Smooth muscle cell (in vitro differentiated cells): Measurements from ENCODE around the gene PNMA6A. TPM values are rescaled to one million over a fixed set of nuclear protein-coding genes. Genes with fewer than 3 reads are reported as not detected.
"Not testable (repeated sequence)": the region's sequence is repeated elsewhere in the genome, so short reads cannot be mapped to it uniquely, and the experiment has no call there.

ENCODE experiments used
- DNase-seq: peaks from one replicate; lab custom pipeline; 2025; ENCODE audit not compliant: unreplicated experiment; lab: John Stamatoyannopoulos, UW
- H2AFZ ChIP-seq: fragments of 200-600 bp; sonication (generic); 2 replicates; pipeline ENCODE4 v1.6.0; 2016; ENCODE audit warnings: antibody characterized with exemption, low read depth, mild to moderate bottlenecking
- H3F3A ChIP-seq: fragments of 200-600 bp; sonication (generic); 2 replicates; pipeline ENCODE4 v1.6.0; 2017; ENCODE audit warnings: antibody characterized with exemption, low read depth
- H3K27ac ChIP-seq: fragments of 200-600 bp; sonication (generic); 2 replicates; pipeline ENCODE4 v1.5.1; 2016; ENCODE audit warnings: low read depth, mild to moderate bottlenecking
- H3K27me3 ChIP-seq: fragments of 200-600 bp; sonication (generic); 2 replicates; pipeline ENCODE4 v1.6.1; 2016; ENCODE audit warnings: low read depth, mild to moderate bottlenecking
- H3K36me3 ChIP-seq: fragments of 200-600 bp; sonication (generic); 2 replicates; pipeline ENCODE4 v1.5.1; 2016; ENCODE audit warnings: low read depth
- H3K4me1 ChIP-seq: fragments of 200-600 bp; sonication (generic); 2 replicates; pipeline ENCODE4 v1.5.1; 2016; ENCODE audit warnings: low read depth
- H3K4me2 ChIP-seq: fragments of 200-600 bp; sonication (generic); 2 replicates; pipeline ENCODE4 v1.6.0; 2016; ENCODE audit warnings: mild to moderate bottlenecking
- H3K4me3 ChIP-seq: fragments of 200-600 bp; sonication (generic); 2 replicates; pipeline ENCODE4 v1.5.1; 2016; ENCODE audit warnings: mild to moderate bottlenecking
- H3K79me2 ChIP-seq: fragments of 200-600 bp; sonication (generic); 2 replicates; pipeline ENCODE4 v1.6.0; 2016; ENCODE audit warnings: low read depth, mild to moderate bottlenecking
- H3K9ac ChIP-seq: fragments of 200-600 bp; sonication (generic); 2 replicates; pipeline ENCODE4 v1.6.0; 2016; ENCODE audit warnings: low read depth
- H3K9me3 ChIP-seq: fragments of 200-600 bp; sonication (generic); replicated peaks from 2 replicates; pipeline ENCODE4 v1.5.1; 2016; ENCODE audit warnings: low read depth
- H4K20me1 ChIP-seq: fragments of 200-600 bp; sonication (generic); 2 replicates; pipeline ENCODE4 v1.6.0; 2016; ENCODE audit warnings: low read depth
- CTCF ChIP-seq: fragments of 200-600 bp; sonication (generic); IDR thresholded peaks from 2 replicates; pipeline ENCODE4 v1.5.1; 2017; ENCODE audit warnings: borderline replicate concordance, mild to moderate bottlenecking, antibody characterized with exemption; ENCODE audit not compliant: insufficient read depth, poor library complexity, severe bottlenecking
- WGBS: methylation state at CpG from one replicate; pipeline ENCODE4 v1.1.7; 2016; ENCODE audit warnings: low lambda C conversion rate; 5-methylcytosine and 5-hydroxymethylcytosine counted together
- polyA plus RNA-seq: library from polyadenylated mRNA; unstranded; fragments of >200 nt; fragmentation: Nextera tagmentation; extraction: Ambion mirVana; gene quantifications from 2 replicates; pipeline ENCODE4 v1.2.1, GENCODE V29; 2016
- total RNA-seq: library from RNA; depleted of rRNA; stranded (reverse); fragments of >200 nt; gene quantifications from 2 replicates; pipeline ENCODE4 v1.2.3, GENCODE V29; 2014

Gene PNMA6A
- total and polyA plus RNA-seq, 2 experiments from 2014 or later, result 1.3 to 7.6 TPM

GRCh38 chrX:153065389-153065788 is 6.9 kb upstream of the PNMA6A start:
- no peaks in the 10 kb centered on the region for H3K9me3 ChIP-seq
- no peaks in the 10 kb centered on the region for H3F3A ChIP-seq
- no peaks in the 10 kb centered on the region for H3K36me3 ChIP-seq
- H3K9ac ChIP-seq, result no peak overlapping the region
- no peaks in the 10 kb centered on the region for H3K4me1 ChIP-seq
- H3K27me3 ChIP-seq, result no peaks in the 10 kb centered on the region
- no peak for DNase-seq
- WGBS, result 55% methylated on average over 6 of the region's 6 CpGs
- H2AFZ ChIP-seq, result no peak overlapping the region
- H4K20me1 ChIP-seq, result no peaks in the 10 kb centered on the region
- H3K4me2 ChIP-seq, result no peak overlapping the region
- TF ChIP-seq CTCF, result no peak
- H3K4me3 ChIP-seq, result no peak overlapping the region
- no peaks in the 10 kb centered on the region for H3K79me2 ChIP-seq
- no peak overlapping the region for H3K27ac ChIP-seq

GRCh38 chrX:153066402-153066801 is 5.9 kb upstream of the PNMA6A start:
- H3K9ac ChIP-seq, H3K79me2 ChIP-seq, H3K27ac ChIP-seq, H3K4me2 ChIP-seq, H3K27me3 ChIP-seq, H3K4me1 ChIP-seq, H3K4me3 ChIP-seq, H3K9me3 ChIP-seq, DNase-seq, H3F3A ChIP-seq, H2AFZ ChIP-seq, H4K20me1 ChIP-seq, H3K36me3 ChIP-seq: not testable (repeated sequence)
- WGBS, result 94% methylated on average over 6 of the region's 12 CpGs

GRCh38 chrX:153073331-153073730 is 1.1 kb downstream of the PNMA6A start:
- H3K4me2 ChIP-seq, H3F3A ChIP-seq, H3K27me3 ChIP-seq, H2AFZ ChIP-seq, H3K4me1 ChIP-seq, DNase-seq, H4K20me1 ChIP-seq, H3K4me3 ChIP-seq, H3K9ac ChIP-seq, H3K36me3 ChIP-seq, H3K9me3 ChIP-seq, H3K27ac ChIP-seq, H3K79me2 ChIP-seq: not testable (repeated sequence)
- 90% methylated on average over 5 of the region's 29 CpGs for WGBS

- no peak for DNase-seq
- Histone ChIP-seq H4K20me1 (no peaks in the 10 kb centered on the region), H3K79me2 (no peaks in the 10 kb centered on the region), H3K4me1 (no peaks in the 10 kb centered on the region), H3K36me3 (no peaks in the 10 kb centered on the region), H3F3A (no peaks in the 10 kb centered on the region), H3K27ac (no peak overlapping the region), H3K4me3 (no peak overlapping the region), H3K9ac (no peak overlapping the region), H3K4me2 (no peak overlapping the region), H3K27me3 (no peaks in the 10 kb centered on the region), H3K9me3 (no peaks in the 10 kb centered on the region), H2AFZ (no peak overlapping the region)
- TF ChIP-seq CTCF, result no peak
- 86% methylated on average over 9 of the region's 24 CpGs for WGBS
Measured at GRCh38 chrX:153074262-153074899, 2.1 kb downstream of the PNMA6A start.

DNA sequence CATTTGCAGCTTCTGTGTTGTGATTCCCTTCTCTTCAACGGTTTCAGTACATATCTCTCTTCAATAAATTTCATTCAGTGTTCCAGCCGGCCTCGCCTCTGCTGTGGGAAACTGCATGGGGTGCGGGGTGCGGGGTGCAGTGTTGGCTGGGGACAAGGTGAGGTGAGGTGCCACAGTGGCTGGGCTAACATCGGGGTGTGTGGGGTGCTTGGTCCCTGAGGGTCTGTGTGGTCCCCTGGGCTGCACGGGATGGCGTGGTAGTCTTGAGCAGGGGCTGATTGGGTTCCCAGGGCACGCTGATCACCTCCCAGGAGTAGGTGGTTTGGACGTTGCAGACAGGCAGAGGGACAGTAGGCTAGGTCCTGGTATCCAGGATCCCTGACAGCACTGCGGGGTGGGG is 2.7 kb downstream of the PNMA6A start:
- no peaks in the 10 kb centered on the region for H3K79me2 ChIP-seq
- no peak overlapping the region for H3K4me3 ChIP-seq
- H3K4me1 ChIP-seq, result no peaks in the 10 kb centered on the region
- no peaks in the 10 kb centered on the region for H3F3A ChIP-seq
- no peaks in the 10 kb centered on the region for H3K9me3 ChIP-seq
- H3K36me3 ChIP-seq, result no peaks in the 10 kb centered on the region
- H2AFZ ChIP-seq, result no peak overlapping the region
- H3K27me3 ChIP-seq, result no peaks in the 10 kb centered on the region
- H3K27ac ChIP-seq, result no peak overlapping the region
- no peak overlapping the region for H3K4me2 ChIP-seq
- no peak overlapping the region for H3K9ac ChIP-seq
- H4K20me1 ChIP-seq, result no peaks in the 10 kb centered on the region
- WGBS, result 89% methylated on average over 10 of the region's 11 CpGs
- TF ChIP-seq CTCF, result no peak
- DNase-seq, result no peak
